Measurements from ENCODE around the gene SCARB1.

SCARB1 gene

DNA sequence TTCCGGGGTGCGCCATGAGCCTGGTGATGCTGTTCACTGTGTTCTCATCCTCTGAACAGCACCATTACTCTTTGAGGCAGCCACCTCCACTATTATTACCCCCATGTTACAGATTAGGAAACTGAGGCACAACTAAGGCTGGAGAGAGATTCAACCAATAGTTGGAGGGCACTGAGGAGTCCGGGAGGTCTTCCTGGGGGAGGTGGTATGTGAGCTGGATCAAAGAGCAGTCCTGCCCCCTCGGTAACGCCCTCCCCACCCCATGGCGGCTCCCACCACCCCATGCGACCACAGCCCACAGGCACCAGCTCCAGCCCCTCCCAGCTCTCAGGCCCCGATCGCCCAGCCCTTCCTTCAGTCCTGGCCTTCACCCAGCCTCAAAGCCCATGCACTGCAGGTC lies 43.5 kb downstream of the SCARB1 start:
- no peaks in the 10 kb centered on the region for H3K36me3 Mint-ChIP-seq (ENCODE audit: low read depth)
- no peaks in the 10 kb centered on the region for H3K27me3 Mint-ChIP-seq (ENCODE audit: low read depth)
- no peak for DNase-seq (ENCODE audit: low spot score)
- no peaks in the 10 kb centered on the region for H3K4me1 Mint-ChIP-seq (ENCODE audit: low read depth)
- no peaks in the 10 kb centered on the region for H3K9me3 Mint-ChIP-seq
- H3K27ac Mint-ChIP-seq, result no peak overlapping the region
- H3K4me3 Mint-ChIP-seq, result no peak overlapping the region

DNA sequence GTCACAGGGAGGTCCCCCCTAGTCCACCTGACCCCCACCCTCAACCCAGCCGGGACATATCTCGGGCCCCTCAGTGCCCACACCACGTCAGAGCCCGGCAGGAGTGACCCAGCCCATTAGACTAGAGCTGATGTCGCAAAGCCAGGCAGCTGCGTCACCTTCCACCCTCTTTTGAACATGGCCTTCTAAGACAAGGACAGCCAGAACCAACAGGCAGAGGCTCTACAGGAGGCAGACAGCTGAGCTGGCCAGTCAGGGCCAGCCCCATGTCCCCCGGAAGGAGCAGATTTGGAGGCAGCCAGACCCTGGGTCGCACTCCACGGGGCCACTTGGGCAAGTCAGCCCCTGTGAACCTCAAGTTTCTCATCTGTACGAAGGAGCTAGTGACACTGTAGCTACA lies 44.1 kb downstream of the SCARB1 start:
- H3K9me3 Mint-ChIP-seq, result no peaks in the 10 kb centered on the region
- H3K36me3 Mint-ChIP-seq (ENCODE audit: low read depth), result no peaks in the 10 kb centered on the region
- no peaks in the 10 kb centered on the region for H3K27me3 Mint-ChIP-seq (ENCODE audit: low read depth)
- no peak overlapping the region for H3K4me3 Mint-ChIP-seq
- H3K4me1 Mint-ChIP-seq (ENCODE audit: low read depth), result no peaks in the 10 kb centered on the region
- no peak for DNase-seq (ENCODE audit: low spot score)
- no peak overlapping the region for H3K27ac Mint-ChIP-seq

DNA sequence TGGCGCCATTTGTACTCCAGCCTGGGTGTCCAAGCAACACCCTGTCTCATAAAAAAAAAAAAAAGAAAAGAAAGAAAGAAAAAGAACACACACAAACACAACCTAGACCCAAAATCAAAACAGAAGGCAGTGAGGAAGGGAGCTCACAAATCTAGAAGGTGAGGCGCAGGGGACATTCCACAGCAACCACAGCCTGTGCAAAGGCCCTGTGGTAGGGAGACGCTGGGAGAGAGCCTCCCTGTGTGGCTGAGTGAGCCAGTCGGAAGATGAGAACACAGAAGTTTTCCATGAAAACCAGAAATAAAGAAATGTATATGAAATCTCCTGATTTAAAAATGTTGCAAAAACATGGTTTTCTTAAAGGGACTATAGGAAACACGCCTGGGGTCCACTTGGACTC lies 44.6 kb downstream of the SCARB1 start:
- Mint-ChIP-seq H3K9me3 (no peaks in the 10 kb centered on the region), H3K4me3 (no peak overlapping the region), H3K4me1 (ENCODE audit: low read depth) (no peaks in the 10 kb centered on the region), H3K27me3 (ENCODE audit: low read depth) (no peaks in the 10 kb centered on the region), H3K27ac (no peak overlapping the region), H3K36me3 (ENCODE audit: low read depth) (peaks cover 1% of the 10 kb centered on the region)
- DNase-seq (ENCODE audit: low spot score), result no peak

DNA sequence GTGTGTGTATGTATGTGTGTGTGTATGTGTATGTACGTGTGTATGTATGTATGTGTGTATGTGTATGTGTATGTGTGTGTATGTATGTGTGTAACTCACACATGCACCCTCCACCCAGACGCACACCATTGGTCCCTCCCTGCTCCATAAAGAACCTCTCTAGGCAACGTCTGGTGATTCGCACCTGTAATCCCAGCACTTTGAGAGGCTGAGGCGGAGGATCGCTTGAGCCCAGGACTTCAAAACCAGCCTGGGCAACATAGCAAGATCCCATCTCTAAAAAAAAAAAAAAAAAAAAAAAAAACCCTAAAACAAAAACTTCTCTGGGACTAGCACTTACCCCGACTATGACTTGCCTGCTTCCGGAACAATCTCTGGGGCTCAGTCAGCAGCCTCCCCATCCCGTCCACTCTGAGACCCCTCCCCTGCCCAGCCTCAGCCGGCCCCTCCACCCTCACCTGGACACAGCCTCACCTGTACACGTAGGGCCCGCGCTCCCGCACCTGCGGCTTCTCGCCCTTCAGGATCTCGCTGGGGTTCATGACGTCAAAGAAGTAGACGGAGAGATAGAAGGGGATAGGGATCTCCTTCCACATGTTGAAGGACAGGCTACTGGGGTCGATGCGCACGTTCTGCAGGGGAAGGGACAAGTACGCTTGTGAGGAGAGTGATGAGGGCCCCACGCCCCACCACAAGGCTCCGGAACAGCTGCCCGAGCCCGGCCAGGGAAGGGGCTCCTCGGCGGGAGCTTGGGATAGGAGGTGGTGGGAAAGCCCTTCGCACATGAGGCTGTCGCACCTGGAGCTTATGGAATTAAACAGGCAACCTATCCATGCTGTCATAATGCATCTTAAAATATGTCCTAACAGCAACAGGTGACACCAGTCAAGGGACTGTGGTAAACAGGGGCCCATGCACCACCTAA lies 46.3 kb downstream of the SCARB1 start:
- Mint-ChIP-seq H3K4me1 (ENCODE audit: low read depth) (no peaks in the 10 kb centered on the region), H3K36me3 (ENCODE audit: low read depth) (peaks cover 8% of the 10 kb centered on the region), H3K27ac (no peak overlapping the region), H3K4me3 (no peak overlapping the region), H3K27me3 (ENCODE audit: low read depth) (no peaks in the 10 kb centered on the region), H3K9me3 (no peaks in the 10 kb centered on the region)
- no peak for DNase-seq (ENCODE audit: low spot score)

DNA sequence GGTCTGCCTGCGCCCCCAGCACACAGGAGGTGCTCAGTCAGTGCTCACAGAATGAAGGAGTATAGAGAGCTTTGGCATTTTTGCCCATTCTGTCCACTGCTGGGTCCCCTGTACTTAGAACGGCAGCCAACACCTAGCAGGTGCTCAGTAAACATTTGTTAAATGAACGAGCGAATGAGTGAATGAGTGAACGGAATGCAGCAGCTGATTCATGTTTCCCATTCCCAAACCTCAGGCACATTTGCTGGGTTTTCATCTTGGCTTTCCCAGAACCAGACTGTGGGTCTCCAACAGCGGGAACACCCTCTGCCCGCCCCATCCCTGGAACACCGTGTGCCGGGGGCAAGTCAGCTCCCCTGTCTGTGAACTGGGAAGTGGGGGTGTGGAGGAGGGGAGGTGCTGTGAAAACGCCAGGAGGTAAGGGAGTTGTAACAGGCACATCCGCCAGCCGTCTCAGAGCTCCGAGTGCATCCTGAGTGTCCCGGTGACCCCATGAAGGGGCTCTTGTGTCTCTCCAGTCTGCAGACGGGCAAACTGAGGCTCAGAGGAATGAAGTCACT lies 47.3 kb downstream of the SCARB1 start:
- Mint-ChIP-seq H3K4me3 (no peak overlapping the region), H3K27me3 (ENCODE audit: low read depth) (no peaks in the 10 kb centered on the region), H3K27ac (no peak overlapping the region), H3K4me1 (ENCODE audit: low read depth) (no peaks in the 10 kb centered on the region), H3K9me3 (no peaks in the 10 kb centered on the region), H3K36me3 (ENCODE audit: low read depth) (peaks cover 8% of the 10 kb centered on the region)
- no peak for DNase-seq (ENCODE audit: low spot score)

DNA sequence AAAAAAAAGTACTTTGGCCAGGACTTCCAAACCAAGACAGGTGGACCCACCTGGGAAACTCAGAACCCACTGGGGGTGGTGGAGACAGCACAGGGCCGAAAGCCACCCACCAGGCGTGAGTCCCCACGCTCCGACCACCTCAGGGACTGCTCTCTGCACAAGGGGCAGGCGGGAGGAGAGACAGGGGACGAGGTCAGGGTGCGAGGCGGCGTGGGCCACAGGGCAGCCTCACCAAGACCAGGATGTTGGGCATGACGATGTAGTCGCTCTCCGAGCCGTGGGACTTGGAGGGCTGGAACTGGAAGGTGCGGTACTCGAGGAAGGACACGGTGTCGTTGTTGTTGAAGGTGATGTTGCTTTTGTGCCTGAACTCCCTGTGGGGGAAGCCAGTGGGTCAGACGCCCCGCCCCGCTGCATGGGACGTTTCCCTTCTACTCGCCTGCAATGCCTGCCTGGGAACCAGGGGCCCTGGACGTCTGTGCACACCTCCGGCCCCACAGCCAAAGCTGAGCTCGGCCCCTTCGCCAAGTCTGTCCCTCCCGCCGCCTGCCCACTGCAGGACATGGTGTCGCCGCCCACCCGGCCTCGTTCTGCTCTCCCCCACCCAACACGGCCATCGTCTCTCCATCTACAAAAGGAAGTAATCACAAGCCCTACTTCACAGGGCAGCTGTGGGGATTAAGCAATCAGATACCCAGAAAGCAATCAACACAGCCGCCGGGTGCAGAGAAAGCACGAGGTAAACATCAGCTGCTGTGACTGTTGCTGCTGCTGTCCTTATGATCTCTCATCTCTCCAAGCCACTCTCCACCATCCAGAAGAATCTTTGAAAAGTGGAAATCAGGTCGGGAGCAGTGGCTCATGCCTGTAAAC lies 48.7 kb downstream of the SCARB1 start:
- peaks cover 10% of the 10 kb centered on the region for H3K36me3 Mint-ChIP-seq (ENCODE audit: low read depth)

DNA sequence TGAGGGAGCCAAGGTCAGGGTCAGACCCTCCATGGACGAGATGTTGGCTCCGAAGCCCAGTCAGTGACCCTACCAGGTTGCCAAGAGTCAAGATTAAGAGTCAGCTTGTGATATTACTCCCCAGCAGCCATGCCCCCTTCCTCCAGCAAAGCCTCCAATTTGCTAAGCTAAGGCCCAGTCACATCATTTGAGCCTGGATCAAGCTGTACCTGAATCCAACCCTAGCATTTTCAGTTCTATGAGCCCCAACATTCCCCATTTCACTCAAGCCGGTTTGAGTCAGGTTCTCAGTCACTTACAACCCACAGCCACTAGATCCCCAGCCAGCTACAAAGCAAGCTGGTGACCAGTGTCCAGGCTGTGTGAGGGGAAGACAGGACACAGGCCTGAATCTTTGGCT lies 49.9 kb downstream of the SCARB1 start:
- no peak overlapping the region for H3K4me3 Mint-ChIP-seq
- no peaks in the 10 kb centered on the region for H3K4me1 Mint-ChIP-seq (ENCODE audit: low read depth)
- no peaks in the 10 kb centered on the region for H3K9me3 Mint-ChIP-seq
- no peak overlapping the region for H3K27ac Mint-ChIP-seq
- no peak for DNase-seq (ENCODE audit: low spot score)
- peaks cover 10% of the 10 kb centered on the region for H3K36me3 Mint-ChIP-seq (ENCODE audit: low read depth)
- no peaks in the 10 kb centered on the region for H3K27me3 Mint-ChIP-seq (ENCODE audit: low read depth)

More for the DNA sequence above, 48.7 kb downstream of the SCARB1 start:
- Mint-ChIP-seq H3K27me3 (ENCODE audit: low read depth) (no peaks in the 10 kb centered on the region), H3K27ac (no peak overlapping the region), H3K4me1 (ENCODE audit: low read depth) (no peaks in the 10 kb centered on the region), H3K4me3 (no peak overlapping the region), H3K9me3 (no peaks in the 10 kb centered on the region)
- no peak for DNase-seq (ENCODE audit: low spot score)

DNA sequence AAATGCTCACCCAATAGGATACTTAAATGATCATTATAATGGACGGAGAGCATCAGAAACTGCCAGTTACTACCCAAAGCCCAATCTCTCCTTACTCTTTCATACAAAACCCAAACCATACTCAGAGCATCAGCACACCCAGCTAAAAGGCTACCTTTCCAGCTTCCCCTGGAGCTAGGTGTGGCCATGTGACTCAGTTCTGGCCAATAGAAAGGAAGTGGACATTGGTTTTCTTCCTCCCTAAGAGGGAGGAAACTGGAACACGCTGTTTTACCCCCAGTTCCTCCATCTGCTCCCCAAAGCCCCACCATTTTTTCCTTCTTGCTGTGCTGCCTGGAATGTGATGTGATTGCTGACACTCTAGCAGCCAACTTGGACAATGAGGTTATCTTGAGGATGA lies 50.7 kb downstream of the SCARB1 start:
- Mint-ChIP-seq H3K36me3 (ENCODE audit: low read depth) (peaks cover 10% of the 10 kb centered on the region), H3K9me3 (no peaks in the 10 kb centered on the region), H3K27ac (no peak overlapping the region), H3K27me3 (ENCODE audit: low read depth) (no peaks in the 10 kb centered on the region), H3K4me1 (ENCODE audit: low read depth) (no peaks in the 10 kb centered on the region), H3K4me3 (no peak overlapping the region)
- no peak for DNase-seq (ENCODE audit: low spot score)

DNA sequence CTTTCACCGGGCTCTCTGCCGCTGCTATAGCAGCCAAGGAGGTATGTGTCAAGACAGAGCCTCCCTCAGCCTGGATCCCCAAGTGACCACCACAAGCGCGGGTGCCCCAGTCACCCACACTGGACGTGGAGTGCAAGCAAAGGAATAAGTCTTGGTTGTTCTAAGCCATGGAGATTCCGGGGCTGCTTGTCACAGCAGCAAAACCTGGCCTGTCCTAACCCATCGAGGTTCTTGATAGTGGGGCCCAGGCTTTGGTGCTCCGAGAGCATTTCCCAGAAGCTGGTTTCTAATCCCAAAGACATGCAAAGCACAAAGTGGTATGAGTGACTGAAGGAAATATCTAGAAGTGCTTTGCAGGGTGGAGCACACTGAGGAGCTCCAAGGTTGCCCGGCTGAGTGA lies 51.3 kb downstream of the SCARB1 start:
- no peak for DNase-seq (ENCODE audit: low spot score)
- Mint-ChIP-seq H3K27me3 (ENCODE audit: low read depth) (no peaks in the 10 kb centered on the region), H3K4me3 (no peak overlapping the region), H3K27ac (no peak overlapping the region), H3K9me3 (no peaks in the 10 kb centered on the region), H3K36me3 (ENCODE audit: low read depth) (peaks cover 10% of the 10 kb centered on the region), H3K4me1 (ENCODE audit: low read depth) (no peaks in the 10 kb centered on the region)

DNA sequence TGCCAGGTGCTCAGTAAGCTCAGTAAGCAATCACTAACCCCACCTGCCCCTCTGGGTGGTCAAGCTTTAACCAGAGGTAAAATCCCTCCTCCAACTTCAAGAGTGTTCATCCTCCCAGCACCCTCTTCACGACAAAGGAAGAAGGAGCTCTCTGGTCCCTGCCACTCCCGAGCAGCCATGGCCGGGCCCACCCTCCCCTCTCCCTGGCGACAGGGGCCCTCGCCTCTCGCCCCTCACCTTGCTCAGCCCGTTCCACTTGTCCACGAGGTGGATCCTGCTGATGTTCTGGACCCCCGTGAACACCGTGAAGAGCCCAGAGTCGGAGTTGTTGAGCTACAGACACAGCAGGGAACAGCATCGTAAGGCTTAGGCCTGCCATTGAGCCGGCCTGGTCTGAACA lies 52.0 kb downstream of the SCARB1 start:
- H3K4me1 Mint-ChIP-seq (ENCODE audit: low read depth), result no peaks in the 10 kb centered on the region
- peaks cover 10% of the 10 kb centered on the region for H3K36me3 Mint-ChIP-seq (ENCODE audit: low read depth)
- DNase-seq (ENCODE audit: low spot score), result no peak
- no peak overlapping the region for H3K4me3 Mint-ChIP-seq
- no peak overlapping the region for H3K27ac Mint-ChIP-seq
- no peaks in the 10 kb centered on the region for H3K27me3 Mint-ChIP-seq (ENCODE audit: low read depth)
- no peaks in the 10 kb centered on the region for H3K9me3 Mint-ChIP-seq

DNA sequence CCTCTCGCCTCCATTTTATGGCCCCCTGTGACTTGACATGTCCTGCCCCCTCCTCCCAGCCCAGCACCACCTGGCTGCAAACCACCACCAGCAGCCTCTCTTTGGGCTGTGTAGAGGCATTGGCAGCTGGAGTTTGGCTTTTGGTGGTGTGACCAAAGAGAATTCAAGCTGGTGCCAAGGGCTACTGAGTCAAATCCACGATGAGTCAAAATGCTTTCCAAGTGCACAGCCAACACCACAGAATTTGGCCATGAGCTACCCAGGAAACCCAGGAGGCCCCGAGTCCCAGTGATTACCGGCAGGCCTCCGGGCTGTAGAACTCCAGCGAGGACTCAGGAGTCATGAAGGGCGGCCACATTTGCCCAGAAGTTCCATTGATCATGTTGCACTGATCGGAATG lies 53.8 kb downstream of the SCARB1 start:
- DNase-seq (ENCODE audit: low spot score), result no peak
- Mint-ChIP-seq H3K4me3 (no peak overlapping the region), H3K27me3 (ENCODE audit: low read depth) (no peaks in the 10 kb centered on the region), H3K9me3 (no peaks in the 10 kb centered on the region), H3K36me3 (ENCODE audit: low read depth) (peaks cover 10% of the 10 kb centered on the region), H3K4me1 (ENCODE audit: low read depth) (no peaks in the 10 kb centered on the region), H3K27ac (no peak overlapping the region)

DNA sequence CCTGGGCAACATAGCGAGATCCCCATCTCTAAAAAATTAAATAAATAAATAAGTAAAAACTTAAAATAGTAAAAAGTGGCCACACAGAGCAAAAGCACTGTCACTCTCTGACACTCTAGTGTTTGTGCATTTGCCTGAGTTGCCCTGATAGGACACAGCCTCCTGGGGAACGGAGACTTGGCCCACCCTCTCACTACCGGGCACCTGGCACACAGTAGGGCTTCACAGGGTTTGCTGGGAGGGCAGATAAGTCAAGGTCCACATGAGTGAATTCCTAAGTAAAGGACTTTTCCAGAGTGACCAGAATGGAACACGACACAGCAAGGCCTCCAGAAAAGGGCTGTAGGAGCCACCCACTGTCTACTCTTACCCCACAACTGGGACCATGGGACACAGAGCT lies 54.3 kb downstream of the SCARB1 start:
- H3K4me3 Mint-ChIP-seq, result no peak overlapping the region
- no peaks in the 10 kb centered on the region for H3K9me3 Mint-ChIP-seq
- H3K4me1 Mint-ChIP-seq (ENCODE audit: low read depth), result no peaks in the 10 kb centered on the region
- no peaks in the 10 kb centered on the region for H3K27me3 Mint-ChIP-seq (ENCODE audit: low read depth)
- no peak overlapping the region for H3K27ac Mint-ChIP-seq
- DNase-seq (ENCODE audit: low spot score), result no peak
- peaks cover 10% of the 10 kb centered on the region for H3K36me3 Mint-ChIP-seq (ENCODE audit: low read depth)

DNA sequence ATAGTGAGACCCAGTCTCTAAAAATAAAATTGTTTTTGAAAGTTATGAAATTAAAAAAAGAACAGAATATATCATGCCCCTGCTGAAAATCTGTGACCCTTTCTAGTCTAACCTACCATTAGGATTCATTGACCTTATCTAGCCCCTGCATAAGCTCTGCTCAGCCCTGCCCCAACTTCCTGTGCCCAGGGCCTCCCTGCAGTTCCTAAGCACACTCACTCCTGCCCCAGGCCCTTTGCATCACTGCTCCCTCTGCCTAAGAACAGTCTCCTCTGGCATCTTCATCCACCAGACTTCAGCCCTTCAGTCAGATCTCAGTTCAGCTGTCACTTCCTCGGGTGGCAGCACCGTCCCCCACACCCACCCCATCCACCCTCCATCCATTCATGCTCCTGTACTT lies 55.4 kb downstream of the SCARB1 start:
- Mint-ChIP-seq H3K4me3 (no peak overlapping the region), H3K4me1 (ENCODE audit: low read depth) (no peaks in the 10 kb centered on the region)
- no peak for DNase-seq (ENCODE audit: low spot score)

More for the DNA sequence above, 55.4 kb downstream of the SCARB1 start:
- H3K27ac Mint-ChIP-seq, result no peak overlapping the region
- H3K27me3 Mint-ChIP-seq (ENCODE audit: low read depth), result no peaks in the 10 kb centered on the region
- H3K9me3 Mint-ChIP-seq, result no peaks in the 10 kb centered on the region
- H3K36me3 Mint-ChIP-seq (ENCODE audit: low read depth), result peaks cover 5% of the 10 kb centered on the region
